Measurements from ENCODE around the gene FREY1.
A peak's percentile ranks its signal among the peaks of the same experiment; 100 is the strongest.
"Not testable (repeated sequence)": the region's sequence is repeated elsewhere in the genome, so short reads cannot be mapped to it uniquely, and the experiment has no call there.

FREY1 gene

DNA sequence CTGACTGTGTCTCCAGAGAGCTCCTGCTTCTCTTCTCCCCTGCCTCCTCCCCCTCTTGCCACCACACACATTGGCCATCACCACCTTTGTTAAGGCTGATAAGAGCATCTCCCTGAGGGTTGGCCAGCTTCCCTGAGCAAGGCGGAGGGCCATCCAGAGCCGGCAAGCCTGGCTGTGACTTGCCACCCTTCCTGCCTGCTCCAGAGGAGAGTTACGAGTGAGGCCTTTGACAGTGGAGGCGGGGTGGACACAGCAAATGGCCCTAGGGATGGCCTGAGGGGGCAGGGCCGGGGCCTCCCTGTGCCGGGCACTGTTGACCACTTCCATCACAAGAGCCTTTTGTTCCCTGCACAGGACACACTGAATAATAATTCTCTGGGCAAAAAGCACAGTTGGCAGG lies 5.4 kb downstream of the FREY1 start:
- TF ChIP-seq EZH2phosphoT487 (IDR thresholded peaks at IDR 0.05; ENCODE audit: borderline replicate concordance, low read length) (no peak), CTCF (IDR thresholded peaks at IDR 0.05; ENCODE audit: low read depth, low read length, poor library complexity, severe bottlenecking) (no peak)
- Histone ChIP-seq H3K27me3 (ENCODE audit: control insufficient read depth, low read length) (peaks cover 37% of the 10 kb centered on the region), H3K4me1 (ENCODE audit: control insufficient read depth, low read length) (peaks cover 18% of the 10 kb centered on the region), H3K9me3 (ENCODE audit: control insufficient read depth, insufficient read depth, low read length) (no peaks in the 10 kb centered on the region), H3F3A (ENCODE audit: control insufficient read depth, insufficient read depth) (no peaks in the 10 kb centered on the region), H3K36me3 (ENCODE audit: control insufficient read depth, low read length) (no peaks in the 10 kb centered on the region), H3K4me2 (ENCODE audit: low read length) (no peak overlapping the region), H3K4me3 (ENCODE audit: low read length) (no peak overlapping the region), H3K27ac (ENCODE audit: low read depth, low read length) (no peak overlapping the region), H4K20me1 (ENCODE audit: control insufficient read depth, insufficient read depth, low read depth, low read length) (no peaks in the 10 kb centered on the region), H3K9me2 (replicated peaks; ENCODE audit: control insufficient read depth, low read length) (no peaks in the 10 kb centered on the region), H3K79me2 (ENCODE audit: control insufficient read depth, low read length) (no peaks in the 10 kb centered on the region)

DNA sequence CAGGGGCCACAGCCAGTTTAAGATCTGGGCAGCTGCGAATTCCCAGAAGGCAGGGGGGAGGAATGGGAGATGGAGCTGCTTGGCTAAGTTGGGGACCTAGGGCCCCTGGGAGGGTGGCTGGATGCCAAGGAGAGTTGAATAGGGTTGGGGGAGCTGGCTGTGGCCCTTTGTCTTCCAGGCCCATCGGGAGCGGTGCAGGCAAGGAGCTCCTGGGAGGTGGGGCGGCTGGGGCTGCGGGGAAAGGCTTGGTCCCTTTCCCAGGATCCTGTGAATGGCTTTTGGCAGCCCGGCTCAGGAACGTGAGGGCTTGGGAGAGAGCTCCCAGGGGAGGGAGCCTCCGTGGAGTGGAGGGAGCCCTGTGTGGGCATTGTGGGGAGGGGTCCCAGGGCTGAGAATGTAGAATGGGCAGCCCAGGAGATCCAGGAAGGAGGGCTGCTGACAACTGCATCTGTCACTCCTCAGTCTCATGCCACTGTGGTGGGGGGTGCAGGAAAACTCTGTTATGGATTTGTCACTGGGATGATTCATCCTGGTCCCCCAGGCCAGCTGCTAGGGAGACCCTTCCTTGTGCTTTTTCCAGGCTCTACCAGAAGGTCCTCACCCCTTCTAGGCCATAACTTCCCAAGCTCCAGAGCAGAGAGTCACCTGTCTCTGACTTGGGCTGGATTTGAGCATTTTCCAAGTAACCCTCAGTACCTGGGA lies 6.0 kb downstream of the FREY1 start:
- TF ChIP-seq CTCF (IDR thresholded peaks at IDR 0.05; ENCODE audit: low read depth, low read length, poor library complexity, severe bottlenecking) (no peak), EZH2phosphoT487 (IDR thresholded peaks at IDR 0.05; ENCODE audit: borderline replicate concordance, low read length) (no peak)
- Histone ChIP-seq H3K36me3 (ENCODE audit: control insufficient read depth, low read length) (no peaks in the 10 kb centered on the region), H3K4me2 (ENCODE audit: low read length) (no peak overlapping the region), H3K9me2 (replicated peaks; ENCODE audit: control insufficient read depth, low read length) (no peaks in the 10 kb centered on the region), H4K20me1 (ENCODE audit: control insufficient read depth, insufficient read depth, low read depth, low read length) (no peaks in the 10 kb centered on the region), H3F3A (ENCODE audit: control insufficient read depth, insufficient read depth) (no peaks in the 10 kb centered on the region), H3K4me1 (ENCODE audit: control insufficient read depth, low read length) (peaks cover 14% of the 10 kb centered on the region), H3K79me2 (ENCODE audit: control insufficient read depth, low read length) (no peaks in the 10 kb centered on the region), H3K9me3 (ENCODE audit: control insufficient read depth, insufficient read depth, low read length) (no peaks in the 10 kb centered on the region), H3K27ac (ENCODE audit: low read depth, low read length) (no peak overlapping the region), H3K4me3 (ENCODE audit: low read length) (no peak overlapping the region), H3K27me3 (ENCODE audit: control insufficient read depth, low read length) (peaks cover 37% of the 10 kb centered on the region)

- not testable (repeated sequence) for H3K9me3 ChIP-seq (ENCODE audit: control insufficient read depth, insufficient read depth, low read length); H4K20me1 ChIP-seq (ENCODE audit: control insufficient read depth, insufficient read depth, low read depth, low read length); H3F3A ChIP-seq (ENCODE audit: control insufficient read depth, insufficient read depth); H3K36me3 ChIP-seq (ENCODE audit: control insufficient read depth, low read length); H3K9me2 ChIP-seq (replicated peaks; ENCODE audit: control insufficient read depth, low read length); H3K79me2 ChIP-seq (ENCODE audit: control insufficient read depth, low read length); H3K27ac ChIP-seq (ENCODE audit: low read depth, low read length)
- H3K4me3 ChIP-seq (ENCODE audit: low read length): peak overlapping the region; percentile 73
- peaks cover 12% of the 10 kb centered on the region for H3K4me1 ChIP-seq (ENCODE audit: control insufficient read depth, low read length)
- peak overlapping the region; percentile 82 for H3K4me2 ChIP-seq (ENCODE audit: low read length)
- TF ChIP-seq EZH2phosphoT487 (IDR thresholded peaks at IDR 0.05; ENCODE audit: borderline replicate concordance, low read length): peak; percentile 22; the same call in 1 of the 2 replicates
- peaks cover 37% of the 10 kb centered on the region for H3K27me3 ChIP-seq (ENCODE audit: control insufficient read depth, low read length)
These were observed 6.8 kb downstream of the FREY1 start for GRCh38 chr11:45900175-45900800.

Data from DOHH2 (cell line).